NB4 (cell line): ENCODE results near the gene JAKMIP2.
"Not testable (repeated sequence)": the region's sequence is repeated elsewhere in the genome, so short reads cannot be mapped to it uniquely, and the experiment has no call there.

ENCODE experiments used
- DNase-seq: peaks from one replicate; pipeline ENCODE4 v3.0.0; 2010; ENCODE audit warnings: low read depth
- H3K4me3 ChIP-seq: one replicate; pipeline ENCODE4 v1.5.1; 2011; ENCODE audit warnings: mild to moderate bottlenecking, low read depth, low read length, moderate library complexity
- CTCF ChIP-seq: IDR thresholded peaks from one replicate; pipeline ENCODE4 v1.5.1; 2012; ENCODE audit warnings: low read depth, low read length
- MAX ChIP-seq: IDR thresholded peaks from 2 replicates; pipeline ENCODE4 v1.6.1; 2011; ENCODE audit warnings: low read depth, low read length
- MYC ChIP-seq: IDR thresholded peaks from 2 replicates; pipeline ENCODE4 v1.6.1; 2011; ENCODE audit warnings: low read depth, low read length
- POLR2A ChIP-seq: IDR thresholded peaks from 2 replicates; pipeline ENCODE4 v1.6.1; 2011; ENCODE audit warnings: mild to moderate bottlenecking; ENCODE audit not compliant: insufficient read length; ENCODE audit errors: extremely low read depth

JAKMIP2 gene

DNA sequence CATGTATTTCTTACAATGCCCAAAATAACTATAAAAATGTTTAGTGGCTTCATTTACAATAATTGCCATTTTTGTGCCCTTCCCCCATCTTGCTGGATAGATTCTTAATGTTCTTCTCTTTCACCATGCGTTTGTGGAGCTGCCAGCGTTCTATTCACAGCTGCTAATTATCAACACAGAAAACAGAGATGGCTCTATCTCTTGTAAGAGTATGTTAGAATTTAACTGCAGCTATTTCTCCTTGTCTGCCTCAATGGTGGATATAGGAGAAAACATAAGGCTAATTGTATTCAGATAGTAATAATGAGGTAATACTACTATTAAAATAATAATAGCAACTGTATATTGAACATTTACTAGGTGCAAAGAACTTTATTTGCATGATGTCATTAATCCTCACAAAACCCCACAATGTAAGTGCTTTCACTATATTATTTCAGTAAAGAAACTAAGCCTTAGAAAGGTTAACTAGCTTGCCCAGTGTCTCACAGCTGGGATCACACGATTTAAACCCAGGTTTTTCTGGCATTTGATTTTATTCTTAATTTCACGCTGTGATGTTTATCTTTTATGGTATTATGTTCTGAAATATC, 50.1 kb downstream of the JAKMIP2 start:
- TF ChIP-seq MYC = no peak
- TF ChIP-seq MAX = no peak
- no peak for TF ChIP-seq CTCF
- no peak for TF ChIP-seq POLR2A

DNA sequence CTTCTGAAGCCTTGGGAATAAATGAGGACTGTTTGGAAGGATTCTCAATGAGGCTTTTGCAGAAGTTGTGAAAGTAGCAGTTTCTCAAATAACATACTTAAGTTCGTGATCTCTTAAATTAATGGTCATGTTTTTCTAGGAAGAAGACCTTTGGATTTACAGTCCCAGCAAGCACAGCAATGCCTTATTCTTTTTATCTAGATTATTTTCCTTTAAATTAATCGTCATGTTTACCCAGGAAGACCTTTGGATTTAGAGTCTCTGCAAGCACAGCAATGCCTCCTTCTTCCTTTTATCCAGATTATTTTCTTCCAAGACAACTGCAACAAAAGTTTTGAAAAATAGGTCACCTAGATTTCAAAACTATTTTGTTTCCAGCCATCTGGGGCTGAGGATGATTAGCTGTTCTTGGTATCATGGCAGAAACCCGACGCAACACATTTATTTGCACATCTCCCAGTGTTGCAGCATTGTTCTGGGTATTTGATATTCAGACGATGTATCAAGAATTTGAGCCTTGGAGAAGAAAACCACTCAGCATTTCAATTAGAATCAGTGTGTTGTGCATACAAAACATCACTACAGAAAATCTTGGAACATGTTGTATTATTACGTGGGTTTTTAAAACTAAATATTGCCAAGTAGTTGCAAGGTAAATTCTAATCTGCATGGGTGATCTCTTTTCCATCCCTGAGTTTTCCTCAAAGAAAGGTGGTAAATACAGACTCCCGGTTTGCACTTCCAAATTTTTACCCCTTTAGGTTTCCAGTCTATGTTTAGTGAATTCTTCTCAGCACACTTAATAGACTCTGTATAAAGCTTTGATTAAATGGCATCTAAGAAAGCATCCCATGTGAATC, 50.9 kb downstream of the JAKMIP2 start:
- no peak overlapping the region for H3K4me3 ChIP-seq
- TF ChIP-seq CTCF = no peak
- no peak for DNase-seq

More for the DNA sequence above, 50.1 kb downstream of the JAKMIP2 start:
- no peak overlapping the region for H3K4me3 ChIP-seq
- no peak for DNase-seq

DNA sequence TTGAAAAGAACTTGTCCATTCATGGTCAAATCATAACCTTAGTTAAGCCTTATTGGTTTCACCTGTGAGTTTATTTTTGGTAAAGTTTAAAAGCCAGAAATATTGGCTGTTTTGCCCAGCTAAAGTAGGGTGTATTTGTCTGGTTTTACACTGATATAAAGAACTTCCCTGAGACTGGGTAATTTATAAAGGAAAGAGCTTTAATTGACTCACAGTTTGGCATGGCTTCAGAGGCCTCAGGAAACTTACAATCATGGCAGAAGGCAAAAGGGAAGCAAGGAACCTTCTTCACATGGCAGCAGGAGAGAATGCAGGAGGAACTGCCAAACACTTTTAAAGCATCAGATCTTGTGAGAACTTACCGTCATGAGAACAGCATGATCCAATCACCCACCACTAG, 55.3 kb downstream of the JAKMIP2 start:
- H3K4me3 ChIP-seq = no peak overlapping the region
- TF ChIP-seq MYC (no peak), MAX (no peak), CTCF (no peak), POLR2A (no peak)
- DNase-seq = no peak

- H3K4me3 ChIP-seq, DNase-seq: not testable (repeated sequence)
These were observed 61.2 kb downstream of the JAKMIP2 start for GRCh38 chr5:147721191-147721960.

DNA sequence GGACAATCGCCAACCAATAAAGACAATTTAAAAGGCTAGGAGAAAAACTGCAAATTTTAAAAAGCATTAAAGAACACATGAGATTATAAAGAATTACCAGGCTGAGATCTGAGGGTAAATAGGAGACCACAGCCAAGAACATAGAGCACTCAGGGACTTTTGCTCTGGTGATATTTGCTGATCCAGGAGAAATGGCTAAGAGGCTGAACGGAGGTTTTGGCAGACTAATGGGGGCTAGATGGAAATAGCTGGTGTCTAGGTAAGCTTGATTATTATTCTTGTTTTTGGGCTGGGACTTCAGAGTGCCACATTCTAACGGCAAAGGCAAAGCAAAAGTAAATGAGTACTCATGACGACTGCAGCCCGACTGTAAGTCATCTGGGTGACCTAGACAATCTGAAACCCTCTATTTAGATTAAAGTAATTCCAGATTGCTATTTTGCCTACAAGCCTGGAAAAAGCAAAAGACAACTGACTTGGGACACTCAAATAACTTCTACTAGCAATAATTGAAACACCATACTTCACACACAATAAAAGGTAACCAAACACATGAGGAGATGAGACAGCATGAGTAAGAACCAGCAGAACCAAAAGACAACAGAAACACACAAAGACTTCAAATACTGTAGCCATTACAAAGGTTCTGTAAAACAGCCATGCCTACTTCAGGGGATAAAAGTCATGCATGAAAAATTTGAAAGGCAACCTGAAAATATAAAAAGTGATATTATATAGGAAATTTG, 68.8 kb downstream of the JAKMIP2 start:
- no peak for DNase-seq
- H3K4me3 ChIP-seq = no peak overlapping the region
- no peak for TF ChIP-seq POLR2A
- TF ChIP-seq CTCF = no peak
- TF ChIP-seq MAX = no peak
- TF ChIP-seq MYC = no peak

GRCh38 chr5:147712598-147712997, 69.9 kb downstream of the JAKMIP2 start:
- no peak overlapping the region for H3K4me3 ChIP-seq
- TF ChIP-seq POLR2A = no peak
- no peak for TF ChIP-seq MYC
- TF ChIP-seq MAX = no peak
- TF ChIP-seq CTCF = no peak
- no peak for DNase-seq
